ENCODE measurements around the gene GPATCH11.

GPATCH11 gene

GRCh38 chr2:37059841-37060240 is 24.5 kb upstream of the GPATCH11 start:
- Histone ChIP-seq H4K91ac (ENCODE audit: low read length) (no peak overlapping the region), H3K4me3 (ENCODE audit: insufficient read depth in 1 of 2, low read depth in 1 of 2, low read length in 2 of 2) (no peak overlapping the region), H3K36me3 (ENCODE audit: control insufficient read depth in 1 of 2, insufficient read depth in 2 of 2, low read depth in 1 of 2, low read length in 2 of 2) (peaks cover 9 to 93% of the 10 kb centered on the region in 2 experiments), H3K4me1 (ENCODE audit: control insufficient read depth, insufficient read depth, low read depth, low read length) (no peaks in the 10 kb centered on the region), H2BK120ac (ENCODE audit: low read depth, low read length) (no peak overlapping the region), H3K9me3 (ENCODE audit: control insufficient read depth, low read length) (no peaks in the 10 kb centered on the region), H3K23ac (ENCODE audit: low read length in 2 of 2) (no peak overlapping the region), H3K9ac (ENCODE audit: low read length) (no peak overlapping the region), H2BK15ac (ENCODE audit: low read depth, poor library complexity, severe bottlenecking) (no peak overlapping the region), H2BK12ac (ENCODE audit: low read length in 2 of 2) (no peak overlapping the region), H3K27ac (ENCODE audit: low read length, poor library complexity, severe bottlenecking) (no peak overlapping the region), H3K79me1 (replicated peaks; ENCODE audit: low read length, poor library complexity, severe bottlenecking) (peaks cover 8% of the 10 kb centered on the region), H2BK5ac (ENCODE audit: low read depth, low read length, poor library complexity, severe bottlenecking) (no peak overlapping the region), H3K18ac (ENCODE audit: low read depth in 1 of 2, low read length in 2 of 2) (no peak overlapping the region), H4K8ac (ENCODE audit: low read length) (no peak overlapping the region), H3K4ac (ENCODE audit: low read depth in 1 of 2, low read length in 2 of 2) (no peak overlapping the region), H3K4me2 (ENCODE audit: low read length, poor library complexity, severe bottlenecking) (no peak overlapping the region), H2AK5ac (ENCODE audit: low read length, severe bottlenecking) (no peak overlapping the region), H3K27me3 (ENCODE audit: control insufficient read depth in 1 of 2, insufficient read depth in 1 of 2, low read length in 2 of 2) (no peaks in the 10 kb centered on the region), H2AFZ (ENCODE audit: low read depth, low read length) (no peak overlapping the region), H3K14ac (ENCODE audit: low read length in 2 of 2) (no peak overlapping the region)
- WGBS: 86% methylated on average over 1 of the region's 3 CpGs
- DNase-seq: no peak

DNA sequence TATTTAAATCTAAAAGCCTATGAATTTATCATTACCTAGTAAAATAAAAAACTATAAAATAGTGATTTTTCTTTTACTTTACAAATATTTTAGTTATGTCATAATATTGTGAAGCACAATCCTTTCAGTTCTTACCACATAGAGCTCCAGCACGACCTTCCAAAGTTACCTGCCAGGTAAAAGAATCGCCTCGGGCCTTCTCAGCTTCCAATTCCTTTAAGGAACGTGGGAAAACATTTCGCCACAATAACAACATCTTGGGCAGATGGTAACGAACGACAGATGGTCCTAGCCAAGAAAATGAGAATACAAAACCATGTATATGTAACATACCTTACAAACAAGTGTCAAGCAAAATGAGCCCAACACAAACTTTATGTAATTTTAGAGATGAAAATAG is 23.9 kb upstream of the GPATCH11 start:
- Histone ChIP-seq H2BK5ac (ENCODE audit: low read depth, low read length, poor library complexity, severe bottlenecking) (no peak overlapping the region), H3K23ac (ENCODE audit: low read length in 2 of 2) (no peak overlapping the region), H3K18ac (ENCODE audit: low read depth in 1 of 2, low read length in 2 of 2) (no peak overlapping the region), H2BK15ac (ENCODE audit: low read depth, poor library complexity, severe bottlenecking) (no peak overlapping the region), H2BK12ac (ENCODE audit: low read length in 2 of 2) (no peak overlapping the region), H3K9me3 (ENCODE audit: control insufficient read depth, low read length) (no peaks in the 10 kb centered on the region), H4K91ac (ENCODE audit: low read length) (no peak overlapping the region), H4K8ac (ENCODE audit: low read length) (no peak overlapping the region), H3K4me3 (ENCODE audit: insufficient read depth in 1 of 2, low read depth in 1 of 2, low read length in 2 of 2) (no peak overlapping the region), H3K27ac (ENCODE audit: low read length, poor library complexity, severe bottlenecking) (no peak overlapping the region), H2AK5ac (ENCODE audit: low read length, severe bottlenecking) (no peak overlapping the region), H3K14ac (ENCODE audit: low read length in 2 of 2) (no peak overlapping the region), H2BK120ac (ENCODE audit: low read depth, low read length) (no peak overlapping the region), H2AFZ (ENCODE audit: low read depth, low read length) (no peak overlapping the region), H3K4me2 (ENCODE audit: low read length, poor library complexity, severe bottlenecking) (no peak overlapping the region), H3K36me3 (ENCODE audit: control insufficient read depth in 1 of 2, insufficient read depth in 2 of 2, low read depth in 1 of 2, low read length in 2 of 2) (peaks cover 12 to 93% of the 10 kb centered on the region in 2 experiments), H3K4ac (ENCODE audit: low read depth in 1 of 2, low read length in 2 of 2) (no peak overlapping the region), H3K27me3 (ENCODE audit: control insufficient read depth in 1 of 2, insufficient read depth in 1 of 2, low read length in 2 of 2) (no peaks in the 10 kb centered on the region), H3K4me1 (ENCODE audit: control insufficient read depth, insufficient read depth, low read depth, low read length) (no peaks in the 10 kb centered on the region), H3K79me1 (replicated peaks; ENCODE audit: low read length, poor library complexity, severe bottlenecking) (peaks cover 8% of the 10 kb centered on the region), H3K9ac (ENCODE audit: low read length) (no peak overlapping the region)
- 90% methylated on average over 6 of the region's 7 CpGs for WGBS
- DNase-seq: no peak

GRCh38 chr2:37061013-37061711 is 23.2 kb upstream of the GPATCH11 start:
- Histone ChIP-seq H3K36me3 (ENCODE audit: control insufficient read depth in 1 of 2, insufficient read depth in 2 of 2, low read depth in 1 of 2, low read length in 2 of 2) (peaks cover 15 to 93% of the 10 kb centered on the region in 2 experiments), H3K18ac (ENCODE audit: low read depth in 1 of 2, low read length in 2 of 2) (no peak overlapping the region), H3K9ac (ENCODE audit: low read length) (no peak overlapping the region), H3K14ac (ENCODE audit: low read length in 2 of 2) (no peak overlapping the region), H3K4ac (ENCODE audit: low read depth in 1 of 2, low read length in 2 of 2) (no peak overlapping the region), H3K79me1 (replicated peaks; ENCODE audit: low read length, poor library complexity, severe bottlenecking) (peaks cover 8% of the 10 kb centered on the region), H3K23ac (ENCODE audit: low read length in 2 of 2) (no peak overlapping the region), H4K8ac (ENCODE audit: low read length) (no peak overlapping the region), H3K4me3 (ENCODE audit: insufficient read depth in 1 of 2, low read depth in 1 of 2, low read length in 2 of 2) (no peak overlapping the region), H3K4me1 (ENCODE audit: control insufficient read depth, insufficient read depth, low read depth, low read length) (no peaks in the 10 kb centered on the region), H2AK5ac (ENCODE audit: low read length, severe bottlenecking) (no peak overlapping the region), H3K4me2 (ENCODE audit: low read length, poor library complexity, severe bottlenecking) (no peak overlapping the region), H3K27ac (ENCODE audit: low read length, poor library complexity, severe bottlenecking) (no peak overlapping the region), H2BK12ac (ENCODE audit: low read length in 2 of 2) (no peak overlapping the region), H4K91ac (ENCODE audit: low read length) (no peak overlapping the region), H3K9me3 (ENCODE audit: control insufficient read depth, low read length) (no peaks in the 10 kb centered on the region), H2BK5ac (ENCODE audit: low read depth, low read length, poor library complexity, severe bottlenecking) (no peak overlapping the region), H2AFZ (ENCODE audit: low read depth, low read length) (no peak overlapping the region), H2BK15ac (ENCODE audit: low read depth, poor library complexity, severe bottlenecking) (no peak overlapping the region), H3K27me3 (ENCODE audit: control insufficient read depth in 1 of 2, insufficient read depth in 1 of 2, low read length in 2 of 2) (no peaks in the 10 kb centered on the region), H2BK120ac (ENCODE audit: low read depth, low read length) (no peak overlapping the region)
- DNase-seq: no peak

DNA sequence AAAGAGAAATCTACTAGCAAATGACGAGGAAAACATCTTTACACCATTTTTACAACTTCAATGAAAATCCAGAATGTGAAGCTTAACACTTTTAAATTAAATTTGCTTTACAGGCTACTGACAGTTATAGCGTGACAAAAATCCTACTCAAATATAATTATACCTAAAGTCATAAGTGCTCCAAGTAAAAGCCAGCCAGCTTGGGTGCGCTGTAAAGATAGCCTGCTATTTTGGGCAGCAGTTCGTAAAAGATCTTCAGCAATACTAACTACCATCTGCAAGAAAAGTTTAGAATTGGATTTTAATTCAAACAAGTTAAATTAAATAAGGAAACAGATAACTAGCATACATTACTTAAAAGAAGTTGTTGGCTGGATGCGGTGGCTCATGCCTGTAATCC is 22.5 kb upstream of the GPATCH11 start:
- over 99% methylated on average over 4 of the region's 5 CpGs for WGBS
- H4K91ac ChIP-seq (ENCODE audit: low read length): no peak overlapping the region
- no peak overlapping the region for H3K18ac ChIP-seq (ENCODE audit: low read depth in 1 of 2, low read length in 2 of 2)
- H3K27ac ChIP-seq (ENCODE audit: low read length, poor library complexity, severe bottlenecking): no peak overlapping the region
- H2AFZ ChIP-seq (ENCODE audit: low read depth, low read length): no peak overlapping the region
- H3K4ac ChIP-seq (ENCODE audit: low read depth in 1 of 2, low read length in 2 of 2): no peak overlapping the region
- H2BK5ac ChIP-seq (ENCODE audit: low read depth, low read length, poor library complexity, severe bottlenecking): no peak overlapping the region
- peaks cover 16 to 93% of the 10 kb centered on the region in 2 experiments for H3K36me3 ChIP-seq (ENCODE audit: control insufficient read depth in 1 of 2, insufficient read depth in 2 of 2, low read depth in 1 of 2, low read length in 2 of 2)
- no peak overlapping the region for H2BK120ac ChIP-seq (ENCODE audit: low read depth, low read length)
- no peaks in the 10 kb centered on the region for H3K27me3 ChIP-seq (ENCODE audit: control insufficient read depth in 1 of 2, insufficient read depth in 1 of 2, low read length in 2 of 2)
- H3K4me3 ChIP-seq (ENCODE audit: insufficient read depth in 1 of 2, low read depth in 1 of 2, low read length in 2 of 2): no peak overlapping the region
- no peak overlapping the region for H3K23ac ChIP-seq (ENCODE audit: low read length in 2 of 2)
- no peak overlapping the region for H4K8ac ChIP-seq (ENCODE audit: low read length)
- no peaks in the 10 kb centered on the region for H3K4me1 ChIP-seq (ENCODE audit: control insufficient read depth, insufficient read depth, low read depth, low read length)
- H2AK5ac ChIP-seq (ENCODE audit: low read length, severe bottlenecking): no peak overlapping the region
- H3K9ac ChIP-seq (ENCODE audit: low read length): no peak overlapping the region
- H3K9me3 ChIP-seq (ENCODE audit: control insufficient read depth, low read length): no peaks in the 10 kb centered on the region
- no peak overlapping the region for H2BK12ac ChIP-seq (ENCODE audit: low read length in 2 of 2)
- H3K79me1 ChIP-seq (replicated peaks; ENCODE audit: low read length, poor library complexity, severe bottlenecking): peaks cover 8% of the 10 kb centered on the region
- no peak overlapping the region for H3K4me2 ChIP-seq (ENCODE audit: low read length, poor library complexity, severe bottlenecking)
- no peak overlapping the region for H3K14ac ChIP-seq (ENCODE audit: low read length in 2 of 2)
- H2BK15ac ChIP-seq (ENCODE audit: low read depth, poor library complexity, severe bottlenecking): no peak overlapping the region
- DNase-seq: no peak

Data from mesenchymal stem cell (in vitro differentiated cells and primary cell).